HEK293 (cell line): ENCODE measurements around the gene PTPRA.

Source experiments
- CTCF ChIA-PET: fragments of 350-600 bp; formaldehyde crosslinking; extraction: SDS; loops from one replicate; lab custom pipeline; 2021; ENCODE audit warnings: antibody characterized with exemption; lab: Yijun Ruan, JAX
- POLR2A ChIA-PET: fragments of 300-600 bp; formaldehyde crosslinking; extraction: SDS; loops from one replicate; lab custom pipeline; 2020; ENCODE audit warnings: antibody characterized with exemption, inconsistent platforms; lab: Yijun Ruan, JAX
- H3K27ac ChIP-seq: fragments of 200-500 bp; sonication (Bioruptor generic); 2 replicates; pipeline ENCODE4 v1.5.1; 2014; ENCODE audit warnings: low read depth, low read length, control low read depth, inconsistent platforms; ENCODE audit errors: extremely low read depth
- H3K36me3 ChIP-seq, 2 experiments: fragments of 200-500 bp in 1 of 2; sonication (Bioruptor generic) in 1 of 2; 1 replicate in 1 of 2; 2 replicates in 1 of 2; pipeline ENCODE4 v1.5.1; 2014 to 2017; ENCODE audit warnings: inconsistent platforms in 2 of 2, low read length in 2 of 2; ENCODE audit not compliant: control insufficient read depth in 2 of 2, insufficient read depth in 1 of 2
- H3K4me1 ChIP-seq: fragments of 200-500 bp; sonication (Bioruptor generic); 2 replicates; pipeline ENCODE4 v1.5.1; 2014; ENCODE audit warnings: mild to moderate bottlenecking, low read length, inconsistent platforms; ENCODE audit not compliant: control insufficient read depth, insufficient read depth
- H3K4me3 ChIP-seq: 2 replicates; pipeline ENCODE4 v1.5.1; 2011; ENCODE audit warnings: low read depth, mild to moderate bottlenecking, control low read depth, low read length, moderate library complexity
- H3K9me3 ChIP-seq: fragments of 200-500 bp; sonication (Bioruptor generic); 2 replicates; pipeline ENCODE4 v1.5.1; 2014; ENCODE audit warnings: low read depth, low read length, inconsistent platforms; ENCODE audit not compliant: control insufficient read depth, insufficient read depth
- IKZF3 ChIP-seq: fragments of 450-650 bp; IDR thresholded peaks from 2 replicates; pipeline ENCODE4 v1.5.0; 2018; ENCODE audit warnings: missing biosample characterization, mild to moderate bottlenecking, missing genetic modification characterization, moderate library complexity
- ZBTB44 ChIP-seq: fragments of 450-650 bp; IDR thresholded peaks from 2 replicates; pipeline ENCODE4 v1.5.1; 2018; ENCODE audit warnings: missing biosample characterization, mild to moderate bottlenecking, missing genetic modification characterization
- ZNF184 ChIP-seq: fragments of 450-650 bp; IDR thresholded peaks from 2 replicates; pipeline ENCODE4 v1.5.1; 2018; ENCODE audit warnings: missing biosample characterization, mild to moderate bottlenecking, missing genetic modification characterization
- ZNF214 ChIP-seq: fragments of 450-650 bp; formaldehyde crosslinking; IDR thresholded peaks from 2 replicates; pipeline ENCODE4 v1.5.1; 2017; ENCODE audit warnings: missing biosample characterization, mild to moderate bottlenecking, missing genetic modification characterization, borderline replicate concordance
- ZNF391 ChIP-seq: fragments of 450-650 bp; formaldehyde crosslinking; IDR thresholded peaks from 2 replicates; pipeline ENCODE4 v1.5.1; 2016; ENCODE audit warnings: low read depth, missing biosample characterization, missing genetic modification characterization, borderline replicate concordance
- ZNF449 ChIP-seq: fragments of 450-650 bp; formaldehyde crosslinking; IDR thresholded peaks from 2 replicates; pipeline ENCODE4 v1.5.1; 2017; ENCODE audit warnings: missing biosample characterization, mild to moderate bottlenecking, missing genetic modification characterization, moderate library complexity
- ZNF501 ChIP-seq: fragments of 450-650 bp; formaldehyde crosslinking; IDR thresholded peaks from 2 replicates; pipeline ENCODE4 v1.5.1; 2016; ENCODE audit warnings: missing biosample characterization, missing genetic modification characterization
- ZNF558 ChIP-seq: fragments of 450-650 bp; formaldehyde crosslinking; IDR thresholded peaks from 2 replicates; pipeline ENCODE4 v1.5.1; 2016; ENCODE audit warnings: missing biosample characterization, missing genetic modification characterization
- ZNF626 ChIP-seq: fragments of 450-650 bp; sonication (Bioruptor Pico); formaldehyde crosslinking; IDR thresholded peaks from 2 replicates; pipeline ENCODE4 v1.5.1; 2018; ENCODE audit warnings: missing biosample characterization, missing genetic modification characterization, inconsistent platforms
- ZNF629 ChIP-seq: fragments of 450-650 bp; formaldehyde crosslinking; IDR thresholded peaks from 2 replicates; pipeline ENCODE4 v1.5.1; 2017; ENCODE audit warnings: missing biosample characterization, missing genetic modification characterization
- ZNF645 ChIP-seq: fragments of 450-650 bp; formaldehyde crosslinking; IDR thresholded peaks from 2 replicates; pipeline ENCODE4; 2016; ENCODE audit warnings: missing biosample characterization, missing genetic modification characterization
- TF ChIP-seq, protein P1 (sequence below): fragments of 450-650 bp; formaldehyde crosslinking; IDR thresholded peaks from 2 replicates; pipeline ENCODE4 v1.5.1; 2016; ENCODE audit warnings: missing biosample characterization, missing genetic modification characterization

PTPRA gene

GRCh38 chr20:3042625-3043024, 169.3 kb downstream of the PTPRA start (continued):
- TF ChIP-seq, protein P1, sequence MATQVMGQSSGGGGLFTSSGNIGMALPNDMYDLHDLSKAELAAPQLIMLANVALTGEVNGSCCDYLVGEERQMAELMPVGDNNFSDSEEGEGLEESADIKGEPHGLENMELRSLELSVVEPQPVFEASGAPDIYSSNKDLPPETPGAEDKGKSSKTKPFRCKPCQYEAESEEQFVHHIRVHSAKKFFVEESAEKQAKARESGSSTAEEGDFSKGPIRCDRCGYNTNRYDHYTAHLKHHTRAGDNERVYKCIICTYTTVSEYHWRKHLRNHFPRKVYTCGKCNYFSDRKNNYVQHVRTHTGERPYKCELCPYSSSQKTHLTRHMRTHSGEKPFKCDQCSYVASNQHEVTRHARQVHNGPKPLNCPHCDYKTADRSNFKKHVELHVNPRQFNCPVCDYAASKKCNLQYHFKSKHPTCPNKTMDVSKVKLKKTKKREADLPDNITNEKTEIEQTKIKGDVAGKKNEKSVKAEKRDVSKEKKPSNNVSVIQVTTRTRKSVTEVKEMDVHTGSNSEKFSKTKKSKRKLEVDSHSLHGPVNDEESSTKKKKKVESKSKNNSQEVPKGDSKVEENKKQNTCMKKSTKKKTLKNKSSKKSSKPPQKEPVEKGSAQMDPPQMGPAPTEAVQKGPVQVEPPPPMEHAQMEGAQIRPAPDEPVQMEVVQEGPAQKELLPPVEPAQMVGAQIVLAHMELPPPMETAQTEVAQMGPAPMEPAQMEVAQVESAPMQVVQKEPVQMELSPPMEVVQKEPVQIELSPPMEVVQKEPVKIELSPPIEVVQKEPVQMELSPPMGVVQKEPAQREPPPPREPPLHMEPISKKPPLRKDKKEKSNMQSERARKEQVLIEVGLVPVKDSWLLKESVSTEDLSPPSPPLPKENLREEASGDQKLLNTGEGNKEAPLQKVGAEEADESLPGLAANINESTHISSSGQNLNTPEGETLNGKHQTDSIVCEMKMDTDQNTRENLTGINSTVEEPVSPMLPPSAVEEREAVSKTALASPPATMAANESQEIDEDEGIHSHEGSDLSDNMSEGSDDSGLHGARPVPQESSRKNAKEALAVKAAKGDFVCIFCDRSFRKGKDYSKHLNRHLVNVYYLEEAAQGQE (tag by site-specific recombination): no peak

- peaks cover 17% of the 10 kb centered on the region for H3K4me1 ChIP-seq
- ChIA-PET POLR2A (no interaction called here), CTCF (interaction anchor here (0.6 to 2.6 kb wide), 2 partner anchors 10 to 177 kb away, joined by 3 to 12 read pairs; no protein-coding TSS in a partner anchor)
- peaks cover 17 to 35% of the 10 kb centered on the region in 2 experiments for H3K36me3 ChIP-seq
- H3K4me3 ChIP-seq: no peak within 1 kb of the TSS
- 0 out of 2 replicates have a peak within 1 kb of the TSS, but pooled peaks have one; percentile 31 for H3K27ac ChIP-seq
- no peaks in the 10 kb centered on the region for H3K9me3 ChIP-seq
- TF ChIP-seq ZNF626 (tag by site-specific recombination) (no peak), ZBTB44 (tag by site-specific recombination) (no peak), ZNF184 (tag by site-specific recombination) (no peak), ZNF645 (tag by site-specific recombination) (no peak)
- TF ChIP-seq, all 188 proteins: peak for 0
Observed at GRCh38 chr20:3043322-3043721, 170.0 kb downstream of the PTPRA start, which contains the start of gene GNRH2. TSS of gene GNRH2 (plus strand) at chr20:3043622. CDS start at chr20:3044415, 793 bp downstream.

DNA sequence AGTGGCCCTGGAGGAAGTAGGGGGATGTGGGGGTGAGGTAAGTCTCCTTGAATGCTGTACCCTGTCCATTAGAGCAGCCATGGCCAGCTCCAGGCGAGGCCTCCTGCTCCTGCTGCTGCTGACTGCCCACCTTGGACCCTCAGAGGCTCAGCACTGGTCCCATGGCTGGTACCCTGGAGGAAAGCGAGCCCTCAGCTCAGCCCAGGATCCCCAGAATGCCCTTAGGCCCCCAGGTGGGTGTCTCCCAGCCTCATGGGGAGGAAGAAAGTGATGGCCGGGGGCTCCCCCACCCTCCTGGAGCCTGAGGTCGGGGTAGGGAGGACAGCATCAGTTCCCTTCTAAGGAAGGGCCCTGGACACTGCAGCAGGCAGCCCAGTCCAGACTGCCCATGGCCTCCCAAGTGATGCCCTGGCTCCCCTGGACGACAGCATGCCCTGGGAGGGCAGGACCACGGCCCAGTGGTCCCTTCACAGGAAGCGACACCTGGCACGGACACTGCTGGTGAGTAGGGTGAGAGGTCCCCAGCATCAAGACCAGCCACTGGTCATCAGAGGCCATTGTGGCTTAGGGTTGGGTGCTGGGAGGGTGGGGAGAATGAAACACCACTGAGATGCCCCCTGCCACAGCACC, 171.2 kb downstream of the PTPRA start:
- no peak overlapping the region for H3K4me3 ChIP-seq
- no peaks in the 10 kb centered on the region for H3K9me3 ChIP-seq
- H3K27ac ChIP-seq: peak overlapping the region; percentile 97; the same call in 1 of the 2 replicates
- CTCF ChIA-PET: interaction anchor here (0.6 to 2.6 kb wide), 2 partner anchors 9 to 257 kb away, joined by 3 to 12 read pairs; no protein-coding TSS in a partner anchor
- POLR2A ChIA-PET: no interaction called here
- H3K4me1 ChIP-seq: peaks cover 17% of the 10 kb centered on the region
- no peak for TF ChIP-seq ZNF449
- TF ChIP-seq, all 188 proteins: peak for 0
- H3K36me3 ChIP-seq: peaks cover 24 to 35% of the 10 kb centered on the region in 2 experiments

DNA sequence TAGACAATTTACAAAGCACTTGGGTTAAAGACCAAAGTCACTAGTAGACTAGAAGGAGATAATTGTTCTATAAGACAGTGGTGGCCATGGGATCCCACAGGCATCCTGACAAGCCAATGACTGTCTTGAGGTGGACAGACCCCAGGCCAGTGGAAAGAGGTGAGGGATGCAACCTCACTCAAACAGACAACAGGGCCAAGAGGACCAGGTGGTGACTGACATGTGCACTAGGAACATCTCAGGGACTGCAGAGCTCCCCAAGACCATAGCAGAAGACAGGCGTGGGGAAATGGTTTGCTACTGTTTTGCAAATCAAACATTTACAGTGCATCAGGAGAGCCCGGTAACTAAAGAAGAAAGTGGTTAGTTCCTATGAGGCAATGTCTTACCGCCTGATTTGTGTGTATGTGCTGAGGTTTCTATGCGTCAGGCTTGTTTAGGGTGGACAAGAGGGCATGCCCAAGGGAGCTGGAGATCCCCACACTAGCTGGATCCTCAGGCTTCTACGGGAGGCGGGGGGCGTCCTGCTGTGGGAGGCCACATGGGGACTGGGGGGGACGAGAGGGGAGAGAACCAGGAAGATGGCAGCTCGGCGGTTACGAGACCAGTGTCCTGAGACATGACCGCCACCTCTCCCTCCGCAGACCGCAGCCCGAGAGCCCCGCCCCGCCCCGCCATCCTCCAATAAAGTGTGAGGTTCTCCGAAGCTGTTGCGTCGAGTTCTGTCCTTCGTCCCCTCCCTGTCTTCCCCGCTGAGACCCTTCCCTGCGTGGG, 171.9 kb downstream of the PTPRA start:
- ChIA-PET CTCF (interaction anchor here (0.5 to 2.6 kb wide), 3 partner anchors 8 to 463 kb away, joined by 3 to 12 read pairs (median 3); no protein-coding TSS in a partner anchor), POLR2A (interaction anchor here (0.5 to 1.5 kb wide), 10 partner anchors 15 to 1269 kb away, joined by 3 to 4 read pairs (median 3); partner anchors contain the start of genes SLC4A11 and SNRPB)
- Histone ChIP-seq H3K9me3 (no peaks in the 10 kb centered on the region), H3K4me3 (peak overlapping the region; percentile 83), H3K36me3 (peaks cover 28 to 35% of the 10 kb centered on the region in 2 experiments), H3K27ac (peak overlapping the region; percentile 97), H3K4me1 (peaks cover 17% of the 10 kb centered on the region)
- no peak for TF ChIP-seq ZNF391 (tag by site-specific recombination)
- no peak for TF ChIP-seq IKZF3 (tag by site-specific recombination)
- no peak for TF ChIP-seq ZNF645 (tag by site-specific recombination)
- TF ChIP-seq ZNF501 (tag by site-specific recombination): 0 out of 2 replicates have a peak, but pooled peaks have one; percentile 28
- peak; percentile 37; the same call in 1 of the 2 replicates for TF ChIP-seq ZNF629 (tag by site-specific recombination)
- no peak for TF ChIP-seq ZNF214 (tag by site-specific recombination)
- TF ChIP-seq ZNF449: no peak
- TF ChIP-seq ZNF558 (tag by site-specific recombination): no peak
